ENCODE results near the gene RNU1-1.
"Not testable (repeated sequence)": the region's sequence is repeated elsewhere in the genome, so short reads cannot be mapped to it uniquely, and the experiment has no call there.

RNU1-1 gene

DNA sequence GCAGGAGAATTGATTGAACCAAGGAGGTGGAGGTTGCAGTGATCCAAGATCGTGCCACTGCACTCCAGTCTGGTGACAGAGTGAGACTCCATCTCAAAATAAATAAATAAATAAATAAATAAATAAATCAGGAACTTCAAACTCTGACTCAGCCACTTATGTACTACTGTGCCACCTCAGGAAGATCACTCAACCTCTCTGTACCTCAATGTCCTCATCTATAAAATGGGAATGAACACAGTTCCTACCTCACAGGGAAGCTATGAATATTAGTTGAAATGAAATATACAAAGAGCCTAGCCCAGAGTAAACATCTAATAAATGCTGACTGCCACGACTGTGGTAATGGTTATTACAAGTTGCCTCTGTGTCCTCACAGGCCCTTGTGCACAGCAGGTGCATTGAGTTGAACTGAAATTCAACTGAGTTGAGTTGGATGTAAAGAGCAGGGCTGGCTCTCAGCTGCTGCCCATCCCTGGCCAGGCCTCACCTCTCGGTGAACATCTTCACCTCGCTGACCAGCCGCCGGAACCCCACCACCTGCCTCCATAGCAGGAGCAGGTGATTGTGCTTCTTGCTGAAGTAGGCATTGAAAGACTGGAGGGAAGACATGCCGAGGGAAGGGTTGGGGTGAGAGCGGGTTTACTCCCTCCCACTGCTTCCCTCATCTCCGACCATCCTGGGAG lies 24.7 kb downstream of the RNU1-1 start:
- H3K27ac Mint-ChIP-seq; H3K36me3 Mint-ChIP-seq (ENCODE audit: low read depth); H3K4me3 Mint-ChIP-seq; H3K9me3 Mint-ChIP-seq; H3K4me1 Mint-ChIP-seq (ENCODE audit: low read depth); H3K27me3 Mint-ChIP-seq (ENCODE audit: low read depth): not testable (repeated sequence)

DNA sequence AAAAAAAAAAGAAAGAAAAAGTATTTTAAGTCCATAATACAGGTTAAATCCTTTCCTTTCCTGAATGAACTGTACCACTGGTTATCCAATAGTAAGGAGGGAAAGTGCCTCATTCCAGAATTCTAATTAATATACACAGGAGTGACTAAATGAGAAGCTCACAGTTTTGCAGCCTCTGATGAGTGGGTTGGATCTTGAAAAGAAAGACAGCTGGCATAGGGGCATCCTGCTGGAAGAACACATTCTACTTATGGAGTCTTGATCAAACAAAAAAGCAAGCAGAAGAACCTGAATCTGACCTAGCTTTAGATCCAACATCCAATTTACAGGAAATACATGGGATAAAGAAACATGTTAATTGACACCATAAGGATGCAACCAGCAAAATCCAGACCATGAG lies 27.1 kb downstream of the RNU1-1 start:
- H3K9me3 Mint-ChIP-seq; H3K27me3 Mint-ChIP-seq (ENCODE audit: low read depth); H3K4me1 Mint-ChIP-seq (ENCODE audit: low read depth); H3K36me3 Mint-ChIP-seq (ENCODE audit: low read depth); H3K4me3 Mint-ChIP-seq; H3K27ac Mint-ChIP-seq: not testable (repeated sequence)

DNA sequence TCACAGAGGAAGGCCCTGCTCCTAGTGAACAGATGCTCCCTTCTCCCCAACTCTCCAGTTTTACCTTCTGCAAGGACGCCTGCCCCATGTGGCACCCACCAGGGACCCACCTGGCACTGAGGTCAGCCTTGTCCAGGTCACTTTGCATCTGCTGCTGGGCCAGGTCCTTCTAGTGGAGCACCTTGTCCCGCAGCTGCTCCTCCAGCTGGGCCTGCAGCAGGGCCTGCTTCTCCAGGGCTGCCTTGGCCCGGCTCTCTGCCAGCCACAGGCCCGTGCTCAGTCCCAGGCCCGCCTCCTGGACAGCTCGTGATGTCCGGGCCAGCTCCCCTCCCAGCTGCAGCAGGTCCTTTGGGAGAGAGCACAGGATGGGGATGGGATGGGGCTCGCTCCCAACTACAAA lies 27.8 kb downstream of the RNU1-1 start:
- not testable (repeated sequence) for H3K27ac Mint-ChIP-seq; H3K27me3 Mint-ChIP-seq (ENCODE audit: low read depth); H3K4me3 Mint-ChIP-seq; H3K36me3 Mint-ChIP-seq (ENCODE audit: low read depth); H3K4me1 Mint-ChIP-seq (ENCODE audit: low read depth); H3K9me3 Mint-ChIP-seq

DNA sequence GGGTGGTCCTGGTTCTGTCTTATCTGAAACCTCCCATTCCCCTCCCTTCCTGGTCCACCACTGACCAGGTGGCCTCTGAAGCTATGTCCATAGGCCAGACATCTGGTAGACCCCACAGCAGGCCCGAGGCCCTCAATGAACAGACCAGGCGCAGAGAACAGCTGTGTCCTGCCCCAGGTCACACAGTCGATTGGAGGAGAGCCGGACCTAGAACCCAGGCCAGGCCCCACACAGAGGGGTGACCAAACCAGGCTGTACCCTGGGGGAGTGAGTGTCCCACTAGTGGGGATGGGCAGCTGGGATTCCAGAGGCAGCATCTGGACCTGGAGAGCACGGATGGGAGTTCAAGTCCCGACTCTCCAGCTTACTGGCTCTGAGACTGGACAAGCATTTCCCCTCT lies 29.2 kb downstream of the RNU1-1 start:
- H3K9me3 Mint-ChIP-seq: no peaks in the 10 kb centered on the region
- H3K36me3 Mint-ChIP-seq (ENCODE audit: low read depth): peaks cover 8% of the 10 kb centered on the region
- no peaks in the 10 kb centered on the region for H3K27me3 Mint-ChIP-seq (ENCODE audit: low read depth)
- no peaks in the 10 kb centered on the region for H3K4me1 Mint-ChIP-seq (ENCODE audit: low read depth)
- no peak overlapping the region for H3K4me3 Mint-ChIP-seq
- no peak overlapping the region for H3K27ac Mint-ChIP-seq

DNA sequence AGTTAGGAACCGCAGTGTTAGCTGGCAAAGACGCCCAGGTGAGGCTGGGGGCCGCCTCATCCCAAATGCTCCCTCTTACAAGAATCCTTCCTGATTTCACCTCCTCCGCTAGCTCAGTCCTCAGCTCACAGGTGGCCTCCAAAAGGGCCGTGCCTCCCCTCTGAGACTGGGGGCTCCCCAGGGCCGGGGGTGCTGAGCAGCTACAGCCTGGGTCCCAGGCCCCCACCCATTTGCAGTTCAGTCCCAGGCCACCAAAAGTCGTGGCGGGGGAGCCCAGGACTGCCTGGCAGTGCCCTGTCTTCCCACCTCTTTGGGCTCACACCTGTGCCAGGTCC lies 29.6 kb downstream of the RNU1-1 start:
- H3K4me1 Mint-ChIP-seq (ENCODE audit: low read depth): no peaks in the 10 kb centered on the region
- H3K36me3 Mint-ChIP-seq (ENCODE audit: low read depth): peaks cover 8% of the 10 kb centered on the region

DNA sequence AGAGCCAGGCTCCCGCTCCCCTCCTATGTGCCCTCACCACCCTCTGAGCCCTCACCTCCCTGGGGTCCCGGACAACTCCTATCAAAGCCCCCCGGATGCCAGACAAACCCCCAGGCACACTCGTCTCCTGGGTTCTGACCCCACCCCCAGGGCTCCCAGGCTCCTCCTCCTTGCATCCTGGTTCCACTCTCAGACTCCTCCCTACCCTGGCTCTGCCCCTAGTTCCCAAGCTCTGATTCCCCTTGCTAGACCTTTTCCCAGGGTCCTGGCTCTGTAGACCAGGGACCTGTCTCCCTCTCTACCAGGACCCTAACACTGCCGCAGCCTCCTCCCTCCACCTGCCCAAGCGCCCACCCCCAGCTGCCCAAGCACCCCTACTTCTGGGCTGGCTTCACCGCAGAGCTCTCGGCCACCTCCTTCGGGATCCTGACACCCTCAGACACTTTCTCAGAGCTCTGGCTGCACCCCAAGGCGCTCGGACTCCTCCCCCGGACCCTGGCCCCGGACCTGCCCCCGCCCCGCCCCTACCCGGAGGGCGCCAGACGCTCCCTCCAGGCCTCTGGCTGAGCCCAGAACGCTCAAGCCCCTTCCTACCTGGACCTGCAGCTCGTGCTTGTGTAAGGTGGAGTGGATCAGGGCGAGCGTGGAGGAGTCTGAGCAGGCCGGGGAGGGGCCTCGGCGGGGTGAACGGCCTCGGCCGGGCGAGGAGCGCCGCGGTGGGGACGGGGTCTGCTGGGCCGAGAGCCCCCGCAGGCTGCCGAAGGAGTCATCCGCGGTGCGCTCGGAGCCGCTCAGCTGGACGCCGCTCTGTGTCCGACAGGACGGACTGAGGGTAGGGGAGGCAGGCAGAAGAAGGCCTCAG lies 30.2 kb downstream of the RNU1-1 start:
- H3K4me1 Mint-ChIP-seq (ENCODE audit: low read depth); H3K4me3 Mint-ChIP-seq; H3K27ac Mint-ChIP-seq; H3K36me3 Mint-ChIP-seq (ENCODE audit: low read depth); H3K9me3 Mint-ChIP-seq; H3K27me3 Mint-ChIP-seq (ENCODE audit: low read depth): not testable (repeated sequence)

More for the DNA sequence above, 29.6 kb downstream of the RNU1-1 start:
- no peaks in the 10 kb centered on the region for H3K27me3 Mint-ChIP-seq (ENCODE audit: low read depth)
- no peak overlapping the region for H3K4me3 Mint-ChIP-seq
- no peaks in the 10 kb centered on the region for H3K9me3 Mint-ChIP-seq
- H3K27ac Mint-ChIP-seq: no peak overlapping the region

DNA sequence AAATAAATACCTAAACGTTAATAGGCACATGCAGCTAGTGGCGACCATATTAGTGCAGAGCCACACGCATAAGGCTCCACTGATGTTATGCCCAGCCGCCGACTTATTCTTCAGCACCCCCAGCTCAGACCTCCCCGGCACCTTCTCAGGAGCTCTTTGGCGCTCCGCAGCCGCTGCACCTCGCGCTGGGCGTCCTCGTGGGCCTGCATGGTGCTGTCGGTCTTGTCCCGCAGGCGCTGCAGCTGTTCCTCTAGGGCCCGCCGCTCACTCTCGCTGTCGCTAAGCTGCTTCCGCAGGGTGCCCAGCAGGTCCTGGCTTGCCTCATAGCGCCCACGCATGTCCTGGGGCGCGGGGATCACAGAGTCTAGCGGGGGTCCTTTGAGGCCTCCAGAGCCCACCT lies 30.9 kb downstream of the RNU1-1 start:
- not testable (repeated sequence) for H3K4me3 Mint-ChIP-seq; H3K4me1 Mint-ChIP-seq (ENCODE audit: low read depth); H3K27me3 Mint-ChIP-seq (ENCODE audit: low read depth); H3K9me3 Mint-ChIP-seq; H3K27ac Mint-ChIP-seq
- peaks cover 12% of the 10 kb centered on the region for H3K36me3 Mint-ChIP-seq (ENCODE audit: low read depth)

DNA sequence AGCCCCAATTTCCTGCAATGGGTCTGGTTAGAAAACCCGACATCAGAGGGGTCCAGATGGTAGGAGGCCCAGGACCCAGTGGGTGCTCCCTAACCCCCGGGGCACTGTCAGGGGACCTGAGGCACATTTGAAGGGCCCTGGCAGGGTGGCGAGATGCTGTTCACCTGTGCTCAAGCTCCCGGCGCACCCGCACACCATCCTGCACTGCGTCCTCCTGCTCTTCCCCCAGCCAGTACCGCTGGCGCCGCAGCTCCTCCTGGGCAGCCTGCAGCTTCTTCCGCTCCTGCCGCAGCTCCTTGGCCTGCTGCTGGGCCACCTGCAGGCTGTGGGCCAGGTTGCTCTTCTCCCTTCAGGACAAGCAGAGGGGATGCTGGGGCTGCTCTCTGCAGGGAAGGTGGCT lies 36.0 kb downstream of the RNU1-1 start:
- peaks cover 21% of the 10 kb centered on the region for H3K36me3 Mint-ChIP-seq (ENCODE audit: low read depth)
- no peak overlapping the region for H3K4me3 Mint-ChIP-seq

DNA sequence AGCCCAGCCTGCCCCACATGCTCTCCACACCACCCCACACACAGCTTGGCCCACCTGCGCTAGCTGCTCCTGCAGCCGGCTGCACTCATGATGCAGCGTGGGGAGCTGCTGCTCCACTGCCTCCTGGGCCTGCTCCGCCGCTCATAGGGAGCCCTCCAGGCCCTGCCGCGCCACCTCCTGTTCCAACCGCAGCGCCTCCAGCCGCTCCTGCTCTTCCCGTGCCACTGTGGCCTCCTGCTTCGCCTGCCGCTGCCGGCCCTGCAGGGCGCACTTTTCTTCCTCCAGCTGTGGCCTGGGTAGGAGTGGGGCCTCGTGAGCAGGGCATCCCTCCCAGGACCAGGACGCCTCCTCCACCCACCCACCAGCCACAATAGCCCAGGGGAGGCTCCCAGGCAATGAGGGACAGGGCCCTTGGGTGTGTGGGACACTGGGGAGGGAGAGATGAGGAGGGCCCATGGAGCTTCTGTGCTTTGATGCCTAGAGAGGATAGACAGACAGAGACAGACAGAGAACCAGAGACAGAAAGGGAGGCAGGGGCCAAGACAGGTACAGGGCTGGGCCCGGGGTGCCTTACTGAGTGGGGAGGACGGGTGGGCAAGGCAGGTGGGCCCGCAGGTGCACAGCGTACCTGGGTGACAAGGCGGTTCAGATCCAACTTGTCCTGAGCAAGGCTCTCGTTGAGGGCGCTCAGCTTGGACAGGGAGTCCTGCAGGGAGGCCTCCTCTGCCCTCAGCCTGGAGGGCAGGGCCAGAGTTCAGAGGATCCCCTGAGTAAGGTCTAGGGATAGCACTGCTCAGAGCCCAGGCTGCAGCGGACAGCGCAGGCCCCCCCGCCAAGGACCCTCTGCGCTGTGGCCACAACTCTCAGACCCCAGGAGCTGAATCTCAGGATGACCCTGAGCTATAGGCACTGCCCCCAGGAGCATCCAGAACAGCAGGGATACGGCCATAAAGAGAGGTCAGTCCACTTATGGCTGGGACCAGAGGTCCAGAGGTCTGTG lies 38.0 kb downstream of the RNU1-1 start:
- H3K4me1 Mint-ChIP-seq (ENCODE audit: low read depth); H3K9me3 Mint-ChIP-seq; H3K27me3 Mint-ChIP-seq (ENCODE audit: low read depth); H3K4me3 Mint-ChIP-seq; H3K27ac Mint-ChIP-seq: not testable (repeated sequence)
- peaks cover 24% of the 10 kb centered on the region for H3K36me3 Mint-ChIP-seq (ENCODE audit: low read depth)

More for the DNA sequence above, 36.0 kb downstream of the RNU1-1 start:
- no peaks in the 10 kb centered on the region for H3K9me3 Mint-ChIP-seq
- no peak overlapping the region for H3K27ac Mint-ChIP-seq
- H3K4me1 Mint-ChIP-seq (ENCODE audit: low read depth): no peaks in the 10 kb centered on the region
- no peaks in the 10 kb centered on the region for H3K27me3 Mint-ChIP-seq (ENCODE audit: low read depth)

DNA sequence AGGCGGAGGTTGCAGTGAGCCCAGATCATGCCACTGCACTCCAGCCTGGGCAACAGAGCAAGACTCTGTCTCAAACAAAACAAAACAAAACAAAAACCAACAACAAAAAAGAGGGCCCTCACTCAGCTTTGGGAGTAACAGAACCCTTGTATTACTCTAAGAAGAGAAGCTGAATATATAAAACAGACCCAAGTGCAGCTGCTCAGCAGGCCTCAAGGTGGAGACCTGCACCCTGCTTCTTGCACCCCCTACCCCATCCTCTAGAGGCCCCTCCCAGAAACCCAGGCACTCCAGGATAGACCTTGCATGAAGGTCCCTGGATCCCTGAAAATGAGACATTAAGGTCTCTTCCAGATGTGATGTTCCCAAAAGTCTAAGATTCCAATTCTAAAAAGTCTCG lies 39.2 kb downstream of the RNU1-1 start:
- H3K4me3 Mint-ChIP-seq; H3K27me3 Mint-ChIP-seq (ENCODE audit: low read depth); H3K4me1 Mint-ChIP-seq (ENCODE audit: low read depth); H3K27ac Mint-ChIP-seq; H3K9me3 Mint-ChIP-seq: not testable (repeated sequence)
- peaks cover 21% of the 10 kb centered on the region for H3K36me3 Mint-ChIP-seq (ENCODE audit: low read depth)

DNA sequence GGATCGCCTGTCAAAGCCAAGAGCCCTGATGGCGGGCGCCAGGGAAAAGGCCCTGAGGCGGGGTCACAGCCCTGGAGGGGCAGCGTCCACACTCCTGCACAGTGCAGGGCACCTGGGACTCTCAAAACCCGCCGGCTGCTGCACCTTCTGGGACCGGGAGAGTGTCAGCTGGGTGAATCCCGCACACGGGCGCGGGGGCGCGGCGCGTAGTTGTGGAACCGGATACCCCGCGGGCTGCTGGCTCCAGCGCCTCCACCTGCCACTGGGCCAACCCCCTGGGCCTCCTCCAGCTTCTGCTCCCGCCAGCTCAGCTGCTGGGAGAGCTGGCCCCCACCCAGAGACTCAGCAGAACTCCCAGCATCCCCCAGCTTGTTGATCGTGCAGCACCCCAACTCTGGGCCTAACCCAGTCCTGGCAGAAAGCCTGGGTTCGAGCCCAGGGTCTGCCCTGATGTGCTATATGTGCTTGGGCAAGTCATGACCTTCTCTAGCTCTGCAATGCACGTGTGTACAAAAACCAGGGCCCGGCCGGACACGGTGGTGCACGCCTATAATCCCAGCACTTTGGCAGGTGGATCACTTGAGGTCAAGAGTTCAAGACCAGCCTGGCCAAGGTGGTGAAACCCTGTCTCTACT lies 39.8 kb downstream of the RNU1-1 start:
- Mint-ChIP-seq H3K9me3 (no peaks in the 10 kb centered on the region), H3K4me1 (ENCODE audit: low read depth) (peaks cover 2% of the 10 kb centered on the region), H3K4me3 (no peak overlapping the region), H3K27ac (no peak overlapping the region), H3K36me3 (ENCODE audit: low read depth) (peaks cover 27% of the 10 kb centered on the region), H3K27me3 (ENCODE audit: low read depth) (no peaks in the 10 kb centered on the region)

DNA sequence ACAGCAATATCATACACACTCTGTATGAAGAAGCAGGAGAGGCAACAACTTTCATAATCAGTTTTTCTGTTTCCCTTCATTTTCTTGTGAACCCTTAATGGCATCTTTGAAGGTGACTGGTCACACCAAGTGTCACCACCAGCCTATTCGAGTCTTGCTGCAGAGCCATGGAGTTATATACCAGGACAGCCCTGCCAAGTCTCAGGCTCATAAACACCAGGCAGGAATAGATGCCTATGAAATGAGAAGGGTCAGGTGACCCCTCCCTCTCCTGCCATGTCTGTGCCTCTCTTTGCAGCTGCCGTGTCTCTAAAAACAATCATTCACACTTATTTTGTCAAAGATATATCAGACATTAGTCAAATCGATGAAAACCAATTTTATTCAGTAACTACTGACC lies 45.5 kb downstream of the RNU1-1 start:
- Mint-ChIP-seq H3K4me3 (no peak overlapping the region), H3K27me3 (ENCODE audit: low read depth) (no peaks in the 10 kb centered on the region), H3K9me3 (no peaks in the 10 kb centered on the region), H3K36me3 (ENCODE audit: low read depth) (peaks cover 45% of the 10 kb centered on the region), H3K27ac (no peak overlapping the region), H3K4me1 (ENCODE audit: low read depth) (peaks cover 4% of the 10 kb centered on the region)

DNA sequence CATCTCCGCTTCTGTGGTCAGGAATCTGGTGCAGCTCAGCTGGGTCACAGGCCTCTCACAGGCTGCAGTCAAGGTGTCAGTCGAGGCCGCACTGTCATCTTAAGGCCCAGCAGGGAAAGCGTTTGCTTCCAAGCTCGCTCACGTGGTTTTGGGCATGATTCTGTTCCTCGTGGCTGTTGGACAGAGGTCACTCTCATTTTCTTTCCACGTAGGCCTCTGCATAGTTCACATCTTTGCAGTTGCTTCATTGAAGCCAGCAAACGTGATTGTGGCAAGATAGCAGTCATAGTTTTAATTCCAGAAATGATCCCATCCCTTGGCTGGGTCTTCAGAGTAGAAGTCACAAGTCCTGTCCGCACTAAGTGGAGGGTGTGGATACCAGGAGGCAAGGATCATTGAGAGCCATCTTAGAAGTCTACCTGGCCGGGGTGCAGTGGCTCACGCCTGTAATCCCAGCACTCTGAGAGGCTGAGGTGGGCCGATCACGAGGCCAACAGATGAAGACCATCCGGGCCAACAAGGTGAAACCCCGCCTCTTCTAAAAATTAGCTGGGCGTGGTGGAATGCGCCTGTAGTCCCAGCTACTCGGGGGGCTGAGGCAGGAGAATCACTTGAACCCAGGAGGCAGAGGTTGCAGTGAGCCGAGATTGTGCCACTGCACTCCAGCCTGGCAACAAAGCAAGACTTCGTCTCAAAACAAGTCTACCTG lies 49.0 kb downstream of the RNU1-1 start:
- Mint-ChIP-seq H3K9me3 (no peaks in the 10 kb centered on the region), H3K27ac (no peak overlapping the region), H3K4me1 (ENCODE audit: low read depth) (peaks cover 6% of the 10 kb centered on the region), H3K27me3 (ENCODE audit: low read depth) (no peaks in the 10 kb centered on the region), H3K4me3 (no peak overlapping the region), H3K36me3 (ENCODE audit: low read depth) (peaks cover 56% of the 10 kb centered on the region)
